GM18502 (cell line): ENCODE data around the gene DBN1.

ENCODE experiments used
- ATAC-seq: cut with Tn5 transposase; IDR thresholded peaks from one replicate; pipeline ENCODE4 v1.9.1; 2021; ENCODE audit warnings: mild to moderate bottlenecking; ENCODE audit not compliant: unreplicated experiment, poor library complexity

The DBN1 gene

GRCh38 chr5:177475563-177476427 is 2.4 kb upstream of the DBN1 start:
- no peak for ATAC-seq

GRCh38 chr5:177474846-177475562 is 1.6 kb upstream of the DBN1 start:
- ATAC-seq: no peak

- ATAC-seq: no peak
These were observed 605 bp upstream of the DBN1 start for GRCh38 chr5:177474002-177474476.

GRCh38 chr5:177472460-177473442 is 683 bp downstream of the DBN1 start:
- ATAC-seq: no peak

- no peak for ATAC-seq
These were observed 1.7 kb downstream of the DBN1 start for GRCh38 chr5:177471610-177472356.

- no peak for ATAC-seq
These were observed 2.5 kb downstream of the DBN1 start for GRCh38 chr5:177470759-177471536.

GRCh38 chr5:177469750-177470525 is 3.5 kb downstream of the DBN1 start:
- ATAC-seq: no peak

- no peak for ATAC-seq
These were observed 4.5 kb downstream of the DBN1 start for GRCh38 chr5:177468685-177469628.

GRCh38 chr5:177468329-177468684 is 5.1 kb downstream of the DBN1 start:
- no peak for ATAC-seq

GRCh38 chr5:177467436-177467835 is 6.0 kb downstream of the DBN1 start:
- ATAC-seq: no peak

GRCh38 chr5:177466861-177467260 is 6.6 kb downstream of the DBN1 start:
- ATAC-seq: no peak

- no peak for ATAC-seq
These were observed 8.4 kb downstream of the DBN1 start for GRCh38 chr5:177465044-177465443.

- no peak for ATAC-seq
These were observed 11.3 kb downstream of the DBN1 start for GRCh38 chr5:177462021-177462670.

- no peak for ATAC-seq
These were observed 13.4 kb downstream of the DBN1 start for GRCh38 chr5:177459819-177460628.

- ATAC-seq: no peak
These were observed 14.1 kb downstream of the DBN1 start for GRCh38 chr5:177459357-177459756.

- no peak for ATAC-seq
These were observed 14.5 kb downstream of the DBN1 start for GRCh38 chr5:177458912-177459350.
